Duodenal mucosa (tissue), 2 donors: ENCODE measurements around the gene KCNIP3.
A peak's percentile ranks its signal among the peaks of the same experiment; 100 is the strongest.
"Not testable (repeated sequence)": the region's sequence is repeated elsewhere in the genome, so short reads cannot be mapped to it uniquely, and the experiment has no call there.

ENCODE experiments used
- H3K27ac ChIP-seq: one replicate; pipeline ENCODE4 v1.7.0; 2013; ENCODE audit warnings: low read depth, low read length
- H3K27me3 ChIP-seq, 2 donors: one replicate each; pipeline ENCODE4 v1.7.0; 2013; ENCODE audit warnings: low read length in 2 of 2, control low read depth in 1 of 2; ENCODE audit not compliant: insufficient read depth in 2 of 2, control insufficient read depth in 1 of 2
- H3K36me3 ChIP-seq, 2 donors: one replicate each; pipeline ENCODE4 v1.7.0; 2013; ENCODE audit warnings: low read length in 2 of 2, control low read depth in 1 of 2; ENCODE audit not compliant: insufficient read depth in 2 of 2, control insufficient read depth in 1 of 2
- H3K4me1 ChIP-seq, 2 donors: one replicate each; pipeline ENCODE4 v1.7.0; 2013; ENCODE audit warnings: low read length in 2 of 2, control low read depth in 1 of 2; ENCODE audit not compliant: insufficient read depth in 2 of 2, control insufficient read depth in 1 of 2
- H3K4me3 ChIP-seq, 2 donors: one replicate each; pipeline ENCODE4 v1.7.0; 2013; ENCODE audit warnings: low read length in 2 of 2, low read depth in 1 of 2
- H3K9ac ChIP-seq, 2 donors: one replicate each; pipeline ENCODE4 v1.7.0; 2013; ENCODE audit warnings: low read length in 2 of 2, low read depth in 1 of 2
- H3K9me3 ChIP-seq, 2 donors: one replicate each; pipeline ENCODE4 v1.7.0; 2013; ENCODE audit warnings: low read length in 2 of 2, control low read depth in 1 of 2; ENCODE audit not compliant: control insufficient read depth in 1 of 2

Gene KCNIP3

GRCh38 chr2:95390881-95391321 is 93.8 kb downstream of the KCNIP3 start:
- Histone ChIP-seq H3K27ac (peak overlapping the region; percentile 69), H3K4me1 (peaks cover 40 to 41% of the 10 kb centered on the region in 2 donors)

GRCh38 chr2:95391641-95392310 is 94.6 kb downstream of the KCNIP3 start:
- Histone ChIP-seq H3K27me3 (no peaks in the 10 kb centered on the region), H3K9ac (peak overlapping the region in 1 of 2 donors; percentile 34), H3K4me3 (no peak overlapping the region), H3K9me3 (no peaks in the 10 kb centered on the region), H3K36me3 (no peaks in the 10 kb centered on the region), H3K27ac (peak overlapping the region; percentile 69), H3K4me1 (peaks cover 40 to 41% of the 10 kb centered on the region in 2 donors)

More at GRCh38 chr2:95390881-95391321, 93.8 kb downstream of the KCNIP3 start:
- no peak overlapping the region for H3K4me3 ChIP-seq
- no peaks in the 10 kb centered on the region for H3K27me3 ChIP-seq
- no peaks in the 10 kb centered on the region for H3K9me3 ChIP-seq
- H3K9ac ChIP-seq: no peak overlapping the region
- no peaks in the 10 kb centered on the region for H3K36me3 ChIP-seq

DNA sequence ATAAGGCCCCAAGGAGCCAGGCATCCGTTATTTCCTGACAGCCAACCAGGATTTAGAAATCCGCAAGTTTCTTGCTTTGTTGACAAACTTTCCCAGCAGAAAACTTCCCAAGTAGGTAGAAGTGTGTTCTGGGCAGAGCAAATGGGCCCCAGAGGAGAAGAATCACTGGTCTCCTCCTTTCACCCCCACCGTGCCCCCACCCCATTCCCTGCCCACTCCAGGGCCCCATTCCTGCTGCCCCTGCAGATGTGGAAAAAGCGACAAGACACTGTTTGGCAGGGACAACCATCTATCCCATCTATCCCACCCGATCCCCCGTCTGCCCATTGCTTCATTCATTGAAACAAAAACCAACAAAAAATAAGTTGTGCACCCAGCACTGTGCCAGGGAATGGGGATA is 95.2 kb downstream of the KCNIP3 start:
- Histone ChIP-seq H3K9ac (no peak overlapping the region), H3K4me3 (no peak overlapping the region), H3K27ac (no peak overlapping the region), H3K27me3 (no peaks in the 10 kb centered on the region), H3K9me3 (no peaks in the 10 kb centered on the region), H3K4me1 (peaks cover 40 to 41% of the 10 kb centered on the region in 2 donors), H3K36me3 (no peaks in the 10 kb centered on the region)

GRCh38 chr2:95392730-95393455 is 95.7 kb downstream of the KCNIP3 start:
- Histone ChIP-seq H3K9me3 (no peaks in the 10 kb centered on the region), H3K27me3 (no peaks in the 10 kb centered on the region), H3K27ac (no peak overlapping the region), H3K4me1 (peaks cover 40 to 41% of the 10 kb centered on the region in 2 donors), H3K9ac (no peak overlapping the region), H3K36me3 (no peaks in the 10 kb centered on the region), H3K4me3 (no peak overlapping the region)

DNA sequence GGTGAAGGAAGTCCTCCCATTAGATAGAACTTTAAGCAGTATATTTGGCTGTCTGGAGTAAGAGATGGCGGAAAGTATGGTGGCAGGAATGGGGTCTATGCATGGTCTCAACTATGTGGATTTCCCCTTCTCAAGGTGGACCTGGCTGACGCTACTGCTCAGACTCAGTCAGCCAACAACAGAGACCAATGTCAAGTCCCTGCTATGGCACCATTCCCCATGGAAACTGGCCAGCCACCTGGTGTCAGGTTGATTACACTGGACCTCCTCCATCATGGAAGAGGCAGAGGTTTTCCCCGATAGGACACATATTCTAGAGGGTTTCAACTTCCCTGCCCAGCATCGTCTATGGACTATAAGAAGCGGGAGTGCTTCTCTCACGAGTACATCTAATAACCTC is 96.8 kb downstream of the KCNIP3 start:
- no peak overlapping the region for H3K9ac ChIP-seq
- no peak overlapping the region for H3K27ac ChIP-seq
- H3K9me3 ChIP-seq: no peaks in the 10 kb centered on the region
- peaks cover 0 to 2% of the 10 kb centered on the region in 2 donors for H3K36me3 ChIP-seq
- H3K4me3 ChIP-seq: no peak overlapping the region
- no peaks in the 10 kb centered on the region for H3K27me3 ChIP-seq
- peaks cover 40 to 41% of the 10 kb centered on the region in 2 donors for H3K4me1 ChIP-seq

- Histone ChIP-seq H3K4me1 (peaks cover 0 to 9% of the 10 kb centered on the region in 2 donors), H3K9me3 (no peaks in the 10 kb centered on the region), H3K4me3 (no peak overlapping the region), H3K36me3 (peaks cover 0 to 5% of the 10 kb centered on the region in 2 donors), H3K27ac (no peak overlapping the region), H3K9ac (no peak overlapping the region), H3K27me3 (no peaks in the 10 kb centered on the region)
Observed at GRCh38 chr2:95399061-95399460, 101.9 kb downstream of the KCNIP3 start.

GRCh38 chr2:95401480-95401879 is 104.3 kb downstream of the KCNIP3 start:
- H3K27me3 ChIP-seq: no peaks in the 10 kb centered on the region
- H3K4me1 ChIP-seq: peaks cover 0 to 9% of the 10 kb centered on the region in 2 donors
- H3K9me3 ChIP-seq: no peaks in the 10 kb centered on the region
- H3K4me3 ChIP-seq: peak overlapping the region; percentile 96 to 98
- H3K9ac ChIP-seq: peak overlapping the region; percentile 92 to 99
- peaks cover 0 to 5% of the 10 kb centered on the region in 2 donors for H3K36me3 ChIP-seq
- H3K27ac ChIP-seq: no peak overlapping the region

GRCh38 chr2:95402004-95402369 is 104.8 kb downstream of the KCNIP3 start:
- not testable (repeated sequence) for H3K36me3 ChIP-seq, H3K4me1 ChIP-seq, H3K27me3 ChIP-seq, H3K9me3 ChIP-seq
- Histone ChIP-seq H3K9ac (peak overlapping the region; percentile 92 to 99), H3K4me3 (peak overlapping the region; percentile 96 to 98), H3K27ac (peak overlapping the region; percentile 85)

DNA sequence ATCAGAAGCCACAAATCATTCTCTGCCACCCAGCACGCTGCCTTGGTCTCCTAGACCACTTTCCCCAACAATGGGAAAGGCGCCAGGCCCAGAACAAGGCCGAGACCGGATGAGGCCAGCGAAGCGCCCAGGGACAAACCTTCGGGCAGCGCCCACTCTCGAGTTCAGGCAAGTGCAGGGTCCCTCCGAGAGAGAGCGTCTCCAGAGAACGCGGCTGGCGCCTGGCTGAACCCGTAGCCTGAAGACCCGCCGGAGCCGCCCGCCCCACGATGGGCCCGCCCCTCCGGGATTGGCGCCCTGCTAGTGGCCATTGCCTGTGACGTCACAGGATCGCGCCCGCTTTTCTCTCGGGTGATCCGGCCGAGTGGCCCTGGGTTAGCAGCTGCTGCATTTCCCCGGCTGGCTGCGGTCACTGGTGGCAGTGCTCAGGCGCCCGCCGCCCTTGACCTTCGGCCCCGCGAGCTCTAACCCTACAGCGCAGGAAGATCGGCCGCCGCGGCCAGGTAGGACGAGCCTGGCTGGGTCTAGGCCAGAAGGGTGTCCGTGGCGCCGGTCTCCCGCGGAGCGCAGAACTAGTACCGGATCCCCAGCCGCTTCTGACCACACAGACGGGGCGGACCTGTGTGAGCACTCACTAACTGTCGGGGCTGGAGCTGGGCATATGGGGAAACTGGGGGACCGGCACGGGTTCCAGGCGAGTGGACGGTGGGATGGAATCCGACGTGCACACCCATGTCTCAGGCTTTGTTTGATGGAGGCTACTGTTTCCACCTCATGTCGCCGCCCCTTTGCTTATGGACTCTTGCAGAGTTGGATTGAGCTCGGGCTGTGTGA is 105.4 kb downstream of the KCNIP3 start, which contains the start of gene FAHD2A:
Gene FAHD2A, plus strand, starts transcription at position 339 of the 834 bp plus-strand sequence. CDS start 2,851 bp downstream, outside the sequence.
- no peaks in the 10 kb centered on the region for H3K9me3 ChIP-seq
- peak within 1 kb of the TSS; percentile 96 to 98 for H3K4me3 ChIP-seq
- peaks cover 0 to 5% of the 10 kb centered on the region in 2 donors for H3K36me3 ChIP-seq
- peaks cover 0 to 9% of the 10 kb centered on the region in 2 donors for H3K4me1 ChIP-seq
- H3K27me3 ChIP-seq: no peaks in the 10 kb centered on the region
- H3K9ac ChIP-seq: peak within 1 kb of the TSS; percentile 92 to 99
- peak within 1 kb of the TSS; percentile 85 for H3K27ac ChIP-seq
